ENCODE data around the gene GJD3.

- TF ChIP-seq, protein P1, sequence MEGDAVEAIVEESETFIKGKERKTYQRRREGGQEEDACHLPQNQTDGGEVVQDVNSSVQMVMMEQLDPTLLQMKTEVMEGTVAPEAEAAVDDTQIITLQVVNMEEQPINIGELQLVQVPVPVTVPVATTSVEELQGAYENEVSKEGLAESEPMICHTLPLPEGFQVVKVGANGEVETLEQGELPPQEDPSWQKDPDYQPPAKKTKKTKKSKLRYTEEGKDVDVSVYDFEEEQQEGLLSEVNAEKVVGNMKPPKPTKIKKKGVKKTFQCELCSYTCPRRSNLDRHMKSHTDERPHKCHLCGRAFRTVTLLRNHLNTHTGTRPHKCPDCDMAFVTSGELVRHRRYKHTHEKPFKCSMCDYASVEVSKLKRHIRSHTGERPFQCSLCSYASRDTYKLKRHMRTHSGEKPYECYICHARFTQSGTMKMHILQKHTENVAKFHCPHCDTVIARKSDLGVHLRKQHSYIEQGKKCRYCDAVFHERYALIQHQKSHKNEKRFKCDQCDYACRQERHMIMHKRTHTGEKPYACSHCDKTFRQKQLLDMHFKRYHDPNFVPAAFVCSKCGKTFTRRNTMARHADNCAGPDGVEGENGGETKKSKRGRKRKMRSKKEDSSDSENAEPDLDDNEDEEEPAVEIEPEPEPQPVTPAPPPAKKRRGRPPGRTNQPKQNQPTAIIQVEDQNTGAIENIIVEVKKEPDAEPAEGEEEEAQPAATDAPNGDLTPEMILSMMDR (IDR thresholded peaks at IDR 0.05; ENCODE audit: insufficient read depth, low read length), result no peak
- TF ChIP-seq GABPA (IDR thresholded peaks at IDR 0.05; ENCODE audit: low read depth) (no peak), POLR2AphosphoS5 (IDR thresholded peaks at IDR 0.05; ENCODE audit: low read depth) (peak; percentile 59), REST (IDR thresholded peaks at IDR 0.05; ENCODE audit: insufficient replicate concordance, low read depth) (no peak)
Observed at GRCh38 chr17:40333781-40334448, 30.6 kb downstream of the GJD3 start.
